ENCODE results near the gene NTN5. TPM values are rescaled to one million over a fixed set of nuclear protein-coding genes. Genes with fewer than 3 reads are reported as not detected.
A peak's percentile ranks its signal among the peaks of the same experiment; 100 is the strongest.

NTN5 gene
- total and polyA plus RNA-seq, 9 of the 15 experiments (the other 6 are each of a cell fraction or from before 2014, with no cell fraction given), result not detected

GRCh38 chr19:48634424-48635262 lies 38.2 kb downstream of the NTN5 start (continued):
- peak; percentile 6; the same call in 1 of the 2 replicates for TF ChIP-seq AFF4 (CRISPR knock-in tag; IDR thresholded peaks at IDR 0.05)
- peak; percentile 71 for TF ChIP-seq SUPT5H (IDR thresholded peaks at IDR 0.05)
- peak; percentile 82 for TF ChIP-seq EGR1 (conservative IDR thresholded peaks at IDR 0.05)
- no peak for TF ChIP-seq ZNF717 (CRISPR knock-in tag; IDR thresholded peaks at IDR 0.05)
- peak; percentile 35; the same call in 1 of the 2 replicates for TF ChIP-seq ATF7 (IDR thresholded peaks at IDR 0.05)
- no peak for TF ChIP-seq SNIP1 (IDR thresholded peaks at IDR 0.05; ENCODE audit: low read depth)
- TF ChIP-seq PKNOX1 (IDR thresholded peaks at IDR 0.05), result peak; percentile 64; the same call in 1 of the 2 replicates
- no peak for TF ChIP-seq KAT2B (IDR thresholded peaks at IDR 0.05; ENCODE audit: low read depth, low read length)
- TF ChIP-seq MNT (conservative IDR thresholded peaks at IDR 0.05), result peak; percentile 93 to 96
- TF ChIP-seq ZBTB17 (CRISPR knock-in tag; IDR thresholded peaks at IDR 0.05), result peak; percentile 70; the same call in 1 of the 2 replicates
- peak; percentile 100 for TF ChIP-seq THRA (IDR thresholded peaks at IDR 0.05)
